Left kidney (tissue), 2 donors: ENCODE data around the gene FMN1. TPM values are rescaled to one million over a fixed set of nuclear protein-coding genes. Genes with fewer than 3 reads are reported as not detected.

ENCODE experiments used
- DNase-seq: peaks from one replicate; pipeline ENCODE4 v3.0.0-alpha.2; 2013
- polyA plus RNA-seq: library from polyadenylated mRNA; unstranded; fragments of 120-200 nt; gene quantifications from one replicate; pipeline ENCODE4 v1.2.1, GENCODE V29; 2013; ENCODE audit not compliant: insufficient read length

FMN1 gene
- polyA plus RNA-seq, 1 donor = 23.1 TPM

DNA sequence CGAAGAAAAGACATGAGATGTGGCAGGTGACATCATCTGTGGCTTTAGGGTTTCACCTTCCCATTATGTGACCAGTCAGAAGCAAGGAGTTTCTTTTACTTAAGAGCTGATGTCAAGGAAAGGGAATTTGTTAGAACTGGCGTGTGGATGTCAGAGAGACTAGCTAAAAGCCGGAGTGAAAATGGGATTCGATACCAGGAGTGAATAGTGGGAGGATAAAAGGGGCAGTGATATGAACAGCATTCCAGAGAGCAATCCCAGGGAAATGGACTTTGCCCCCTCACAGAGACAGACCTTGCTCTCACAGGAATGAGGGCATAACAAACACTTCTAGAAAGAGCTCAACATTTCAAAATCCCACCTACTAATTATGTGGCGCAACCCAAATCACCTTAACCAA lies 5.9 kb upstream of the FMN1 start:
- no peak for DNase-seq

DNA sequence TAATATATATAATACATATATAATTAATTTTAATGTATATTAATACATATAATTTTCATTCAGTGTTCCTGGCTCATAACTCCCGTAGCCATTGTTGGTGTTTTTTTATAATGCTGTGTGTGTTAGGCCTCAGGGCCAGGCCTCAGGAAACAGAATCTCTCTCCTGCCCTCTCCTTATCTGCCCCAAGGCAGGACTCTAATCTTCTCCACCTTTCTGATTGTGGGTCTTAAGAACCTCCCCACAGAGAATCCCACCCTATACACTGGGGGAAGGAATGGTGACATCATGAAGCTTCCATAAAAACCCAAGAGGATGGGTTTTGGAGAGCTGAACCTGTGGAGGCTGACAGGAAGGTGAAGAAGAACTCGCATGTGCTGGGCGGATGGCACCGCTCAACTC lies 4.0 kb upstream of the FMN1 start:
- DNase-seq = no peak

DNA sequence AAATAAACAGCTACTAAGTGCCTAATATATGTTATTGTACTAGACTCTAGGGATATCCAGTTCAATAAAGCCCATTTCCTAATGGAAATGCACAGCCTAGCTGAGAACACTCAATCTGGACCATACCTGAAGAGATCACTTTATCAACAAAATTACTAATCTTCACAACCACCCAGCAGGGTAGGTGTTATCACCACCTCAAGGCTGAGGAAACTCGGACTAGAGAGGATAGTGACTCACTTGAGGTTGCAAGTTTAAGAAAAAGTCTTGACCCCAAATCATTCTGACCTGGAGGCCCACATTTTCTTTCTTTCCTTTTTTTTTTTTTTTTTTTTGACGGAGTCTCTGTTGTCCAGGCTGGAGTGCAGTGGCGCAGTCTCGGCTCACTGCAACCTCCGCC lies 3.1 kb upstream of the FMN1 start:
- no peak for DNase-seq

DNA sequence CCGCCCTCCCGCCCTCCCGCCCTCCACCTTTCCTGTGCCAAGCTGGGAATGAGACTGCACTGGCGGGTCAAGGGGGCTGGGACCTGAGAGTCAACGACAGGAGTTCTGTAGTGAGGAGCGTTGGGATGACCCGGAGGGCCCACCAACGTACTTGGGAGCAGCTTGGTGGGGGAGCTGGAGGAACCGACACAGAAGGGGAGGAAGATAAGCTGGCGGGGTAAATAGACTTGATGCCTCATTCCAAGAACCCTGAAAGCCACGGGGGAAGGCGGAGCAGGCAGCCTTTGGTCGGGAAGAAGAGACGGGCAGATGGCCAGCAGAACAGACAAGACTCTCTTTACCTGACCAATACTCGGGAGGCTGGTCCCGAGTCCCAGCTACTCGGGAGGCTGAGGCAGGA lies 277 bp downstream of the FMN1 start:
- DNase-seq = no peak

DNA sequence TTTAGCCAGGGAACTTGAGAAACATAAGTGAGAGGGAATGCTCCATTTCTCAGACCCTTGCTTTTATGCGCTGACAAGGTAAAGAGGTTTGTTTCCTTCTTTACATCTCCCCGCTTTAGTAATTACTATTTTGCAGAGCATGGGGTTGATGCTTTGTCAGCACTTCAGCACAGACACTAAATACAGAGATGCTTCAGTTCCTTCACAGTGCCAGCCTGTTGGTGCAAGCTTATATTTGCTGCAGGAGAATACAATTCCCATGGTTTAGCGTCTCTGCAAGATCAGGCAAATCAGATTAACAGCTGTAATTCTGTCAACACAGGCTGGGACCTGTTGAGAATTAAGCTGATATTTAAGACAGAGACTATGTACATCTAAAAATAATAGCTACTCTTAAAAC lies 2.9 kb downstream of the FMN1 start:
- DNase-seq = no peak

DNA sequence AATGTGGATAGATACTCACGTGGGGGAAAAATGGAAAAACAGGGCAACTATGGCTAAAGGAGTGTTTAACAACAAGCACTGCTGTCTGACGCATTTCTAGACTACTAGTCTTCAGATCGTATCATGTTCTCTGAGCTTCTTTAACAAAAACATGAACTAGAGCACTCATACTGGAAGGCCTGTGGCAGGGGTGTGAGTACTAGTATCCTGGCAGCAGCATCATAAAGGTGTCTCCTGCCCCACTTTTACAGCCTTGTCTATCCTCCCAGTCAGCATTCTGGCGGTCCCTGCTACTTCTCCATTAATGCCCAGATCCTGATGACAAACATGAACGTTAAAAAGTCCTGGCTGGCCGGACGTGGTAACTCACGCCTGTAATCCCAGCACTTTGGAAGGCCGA lies 4.0 kb downstream of the FMN1 start:
- no peak for DNase-seq

DNA sequence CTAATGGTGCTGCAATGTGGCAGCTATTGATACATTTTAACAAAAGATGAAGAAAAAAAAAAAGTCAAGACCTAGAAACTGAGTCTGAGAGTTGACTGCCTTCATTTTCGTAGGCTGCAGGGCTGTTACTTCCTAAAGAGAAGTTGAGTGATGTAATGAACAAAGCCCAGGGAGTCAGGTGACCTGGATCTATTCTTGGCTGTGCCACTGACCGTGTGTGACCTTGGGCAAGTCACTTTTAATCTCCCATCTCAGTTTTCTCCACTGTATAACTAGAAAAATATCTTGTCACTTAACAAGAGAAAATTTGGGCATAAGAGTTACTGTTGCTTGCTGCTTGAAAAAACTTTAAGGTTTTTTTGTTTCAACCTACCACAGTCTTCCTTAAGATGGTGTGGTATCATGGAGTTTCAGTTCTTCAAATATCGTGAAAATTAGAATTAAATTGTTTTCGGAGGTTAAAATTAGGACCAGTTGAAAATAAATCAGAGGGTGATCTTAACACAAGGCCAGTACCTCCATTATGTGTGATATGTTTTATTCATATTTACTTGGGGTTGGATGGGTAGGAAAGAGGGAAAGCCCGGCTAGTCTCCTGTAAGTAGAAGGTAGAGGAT lies 5.8 kb downstream of the FMN1 start:
- no peak for DNase-seq

DNA sequence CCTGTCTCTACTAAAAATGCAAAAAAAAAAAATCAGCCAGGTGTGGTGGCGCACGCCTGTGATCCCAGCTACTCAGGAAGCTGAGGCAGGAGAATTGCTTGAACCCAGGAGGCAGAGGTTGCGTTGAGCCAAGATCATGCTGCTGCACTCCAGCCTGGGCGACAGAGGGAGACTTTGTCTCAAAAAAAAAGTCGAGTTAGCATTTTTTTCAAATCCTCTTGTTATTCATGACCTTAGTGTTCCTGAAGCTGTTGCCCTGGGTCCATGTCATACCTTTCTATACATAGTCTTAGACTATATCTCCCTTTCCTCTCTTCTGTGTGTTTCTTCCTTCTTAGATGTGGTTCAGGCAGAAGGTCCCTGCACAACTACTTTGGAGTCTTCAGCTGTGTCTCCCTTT lies 6.4 kb downstream of the FMN1 start:
- no peak for DNase-seq

DNA sequence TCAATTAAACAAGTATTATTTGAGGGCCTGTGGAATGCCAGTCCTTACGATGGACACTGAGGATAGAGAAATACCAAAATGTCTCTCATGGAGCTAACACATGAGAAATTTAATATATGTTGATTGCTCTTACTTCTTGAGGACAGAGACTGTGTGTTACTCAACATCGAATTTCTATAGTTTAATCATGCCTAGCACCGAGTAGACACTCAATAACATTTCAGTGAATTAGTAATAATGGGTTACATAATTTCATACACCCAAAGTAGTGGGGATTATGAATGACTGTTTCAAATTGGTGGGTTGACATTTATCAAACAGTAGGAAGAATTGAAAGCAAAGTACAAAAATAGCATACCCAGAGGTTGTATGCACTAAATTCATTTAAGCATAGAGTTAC lies 11.2 kb downstream of the FMN1 start:
- DNase-seq = no peak

DNA sequence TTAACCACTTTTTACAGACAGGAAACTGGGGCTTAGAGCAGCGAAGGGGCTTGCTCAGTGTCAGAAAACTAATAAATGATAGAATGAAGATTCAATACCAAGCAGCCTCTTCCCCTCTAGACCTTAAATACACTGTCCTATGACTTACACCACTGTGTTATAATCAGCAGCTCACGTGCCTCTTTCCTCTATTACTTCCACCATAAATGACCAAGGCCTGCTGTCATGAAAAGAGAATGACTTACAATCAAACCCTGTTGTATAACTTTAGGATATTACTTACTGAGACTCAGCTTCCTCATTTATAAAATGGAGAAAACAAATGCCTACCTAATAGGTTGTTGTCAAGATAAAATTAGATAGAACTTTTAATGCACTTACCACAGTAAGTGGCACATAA lies 11.6 kb downstream of the FMN1 start:
- no peak for DNase-seq

DNA sequence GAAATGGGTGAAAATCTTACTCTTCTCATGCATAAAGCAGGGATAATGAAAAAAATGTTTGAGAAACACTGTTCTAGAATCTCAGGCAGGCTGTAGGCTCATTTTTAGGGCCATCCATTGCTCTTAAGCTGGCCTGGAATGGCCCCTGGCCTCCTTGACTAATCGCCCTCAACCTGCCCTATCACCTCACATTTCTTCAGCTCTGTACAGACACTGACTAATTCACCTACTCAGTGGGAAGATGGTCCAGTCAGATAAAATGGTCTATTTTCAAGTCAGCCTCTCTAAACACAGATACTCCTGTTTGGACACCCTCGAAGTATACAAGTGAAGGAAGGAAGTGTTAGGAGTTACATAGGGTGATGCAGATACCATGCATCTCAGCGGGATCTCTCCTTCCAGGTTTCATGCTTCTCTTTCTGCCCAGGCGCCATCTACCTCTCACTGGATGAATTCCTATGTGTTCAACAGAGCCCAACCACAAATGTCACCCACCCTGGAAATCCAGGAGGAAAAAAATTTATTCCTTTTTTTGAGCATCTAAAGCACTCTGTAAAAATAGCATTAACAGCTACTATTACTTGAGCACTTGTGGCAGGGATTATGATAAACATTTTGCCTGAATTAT lies 12.1 kb downstream of the FMN1 start:
- no peak for DNase-seq

DNA sequence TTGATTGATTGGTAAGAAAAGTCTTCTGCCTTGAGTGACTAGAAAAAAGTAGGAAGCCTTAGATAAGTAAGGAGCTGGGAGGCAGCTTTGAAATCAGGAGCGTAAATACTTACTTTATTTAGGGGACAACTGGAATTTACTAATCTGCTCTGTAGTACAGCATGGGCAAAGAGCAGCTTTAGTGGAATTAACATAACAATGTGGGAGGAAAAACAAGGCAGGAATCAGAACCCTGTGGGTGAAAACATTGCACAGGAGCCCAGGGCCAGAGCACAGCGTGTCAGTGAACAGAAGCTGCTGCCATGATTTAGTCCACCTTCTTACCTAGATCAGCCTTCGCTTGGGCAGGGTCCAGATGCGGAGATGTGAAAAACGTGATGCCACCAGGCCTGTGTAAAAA lies 14.6 kb downstream of the FMN1 start:
- DNase-seq = no peak

DNA sequence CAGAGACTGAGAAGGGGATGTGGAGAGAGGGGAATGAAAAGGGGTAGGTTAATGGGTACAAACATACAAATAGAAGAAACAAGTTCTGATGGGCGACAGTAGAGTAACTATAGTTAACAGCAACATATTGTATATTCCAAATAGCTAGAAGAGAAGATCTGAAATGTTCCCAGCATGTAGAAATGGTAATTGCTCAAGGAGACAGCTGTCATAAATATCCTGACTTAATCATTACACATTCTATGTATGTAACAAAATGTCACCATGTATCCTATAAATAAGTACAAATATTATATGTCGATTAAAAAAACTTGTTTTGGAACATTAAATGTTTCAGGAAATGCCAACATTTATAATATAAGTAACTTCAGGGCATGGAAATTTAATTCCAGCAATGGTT lies 23.3 kb downstream of the FMN1 start:
- DNase-seq = no peak

DNA sequence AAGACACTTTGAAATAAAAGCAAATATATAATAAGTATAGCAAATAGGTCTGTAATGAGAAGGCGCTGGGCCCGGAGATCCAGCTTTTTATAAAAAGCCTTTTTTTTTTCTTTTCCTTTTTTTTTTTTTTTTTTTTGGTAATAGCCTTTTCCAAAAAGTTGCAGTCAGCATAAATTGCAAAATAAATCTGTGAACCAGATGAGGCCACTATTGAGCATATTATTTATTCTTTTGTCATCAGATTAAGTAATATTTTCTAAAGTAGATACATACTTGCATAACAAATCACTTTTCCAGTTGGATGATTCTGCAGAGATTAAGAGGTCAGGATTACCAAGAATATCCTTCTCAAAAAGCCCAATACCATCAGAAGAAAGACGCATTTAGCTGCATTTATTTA lies 24.9 kb downstream of the FMN1 start:
- no peak for DNase-seq

DNA sequence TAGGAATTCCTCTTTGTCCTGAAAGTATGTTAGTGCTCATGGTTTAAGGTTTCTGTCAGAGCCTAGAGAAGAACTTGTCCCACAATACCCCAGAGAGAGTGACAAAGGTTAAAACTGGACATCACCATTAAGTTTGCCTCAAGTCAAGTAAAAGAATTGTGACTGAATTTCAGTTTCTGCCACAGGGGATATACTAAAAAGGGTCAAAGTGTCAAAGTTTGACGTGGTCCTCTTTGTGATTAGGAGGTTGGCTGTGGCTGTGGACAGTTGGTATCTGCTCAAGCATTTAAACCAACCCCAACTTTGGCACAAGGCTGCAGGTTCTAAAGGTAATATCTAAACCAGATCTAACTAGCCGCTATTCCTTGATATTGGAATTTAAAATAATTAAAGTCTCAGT lies 26.1 kb downstream of the FMN1 start:
- DNase-seq = no peak

DNA sequence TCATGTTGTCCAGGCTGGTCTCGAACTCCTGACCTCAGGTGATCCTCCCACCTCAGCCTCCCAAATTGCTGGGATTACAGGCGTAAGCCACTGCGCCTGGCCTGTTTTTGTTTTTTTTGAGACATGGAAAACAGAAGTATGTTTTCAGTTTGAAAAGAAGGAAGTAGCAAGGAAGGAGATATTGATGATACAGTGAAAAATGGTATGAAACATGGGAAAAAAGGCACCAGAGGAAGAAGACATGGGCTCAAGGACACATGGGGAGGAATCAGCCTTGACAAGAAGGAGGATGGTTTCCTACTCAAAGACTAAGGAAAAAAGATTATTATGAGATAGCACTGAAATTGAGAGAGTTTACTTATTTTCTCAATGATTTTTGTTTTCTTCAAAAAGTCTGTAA lies 30.7 kb downstream of the FMN1 start:
- DNase-seq = no peak

DNA sequence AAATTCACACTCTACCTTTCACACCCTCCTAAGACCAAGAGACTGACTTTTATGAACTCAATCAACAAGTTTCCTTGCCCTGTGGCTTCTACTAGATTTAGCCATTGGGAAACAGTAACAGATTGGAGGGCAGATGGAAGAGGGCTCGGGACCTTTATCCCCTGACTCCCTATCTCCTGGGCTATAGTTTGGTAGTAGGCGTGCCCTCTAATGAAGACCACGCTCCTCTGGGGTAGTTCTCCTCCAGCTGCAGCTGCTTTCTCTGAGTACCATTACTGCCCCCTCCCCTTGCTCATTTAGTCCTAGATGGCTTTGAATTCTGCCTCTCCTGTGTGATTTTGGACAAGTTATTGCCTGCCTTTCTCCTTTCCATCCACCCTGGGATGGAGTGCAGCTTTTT lies 33.3 kb downstream of the FMN1 start:
- no peak for DNase-seq

DNA sequence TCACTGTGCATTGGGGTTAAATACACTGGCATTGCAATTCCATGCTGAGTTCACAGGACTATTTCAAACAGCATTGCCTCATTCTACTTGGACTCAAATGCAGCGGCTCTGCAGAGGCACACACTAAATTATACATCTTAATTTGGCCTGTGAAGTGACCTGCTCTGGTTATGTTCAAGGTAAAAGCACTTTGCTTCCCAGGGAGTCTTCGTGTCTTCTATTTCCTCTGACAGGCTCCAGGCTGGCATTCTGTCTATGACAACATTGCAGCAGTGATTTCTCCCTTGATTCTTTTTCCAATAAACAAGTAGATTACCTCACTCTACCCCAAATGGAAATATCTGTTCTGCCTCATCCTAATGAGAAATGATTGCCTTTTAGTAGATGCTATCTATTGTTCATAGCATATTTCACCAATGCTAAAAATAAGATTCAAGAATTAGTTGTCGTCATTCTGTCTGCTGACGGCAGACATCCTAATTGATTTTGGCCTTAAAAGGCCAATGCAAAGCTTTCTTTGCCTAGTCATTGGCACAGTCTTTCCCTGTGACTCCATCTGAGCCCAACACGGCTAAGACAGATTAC lies 33.8 kb downstream of the FMN1 start:
- no peak for DNase-seq

DNA sequence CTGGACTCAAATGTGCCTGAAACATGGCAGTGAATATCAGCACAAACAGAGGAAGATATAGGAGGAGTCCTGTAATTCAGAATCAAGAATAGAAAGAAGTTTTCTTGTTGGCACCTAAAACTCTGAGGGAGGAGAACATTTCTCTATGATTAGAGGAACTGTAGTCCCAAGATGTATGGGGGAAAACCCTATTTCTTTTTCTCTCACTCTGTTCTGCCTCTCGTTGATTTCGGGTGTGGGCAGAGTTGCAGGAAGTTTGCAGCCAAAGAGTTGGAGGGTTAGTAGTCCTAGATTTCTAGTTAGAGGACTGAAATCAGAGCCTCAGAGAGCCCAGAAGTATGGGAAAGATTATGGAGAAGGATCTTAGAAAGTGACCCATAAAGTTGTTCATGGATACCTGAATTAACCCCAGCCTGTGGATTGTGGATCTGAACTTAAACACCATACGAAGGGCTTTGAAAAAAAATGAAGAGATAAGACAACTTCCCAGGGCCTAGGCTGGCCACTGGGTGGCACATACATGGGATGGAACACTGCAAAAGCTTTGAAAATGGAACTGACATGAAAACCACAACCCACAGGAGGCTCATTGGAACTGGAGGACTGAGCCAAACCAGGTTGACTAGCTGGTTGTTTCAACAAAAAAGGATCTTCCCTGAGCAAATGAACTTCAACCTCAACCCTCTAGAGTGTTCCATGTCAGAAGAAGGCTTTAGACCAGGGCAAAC lies 34.6 kb downstream of the FMN1 start:
- DNase-seq = no peak

DNA sequence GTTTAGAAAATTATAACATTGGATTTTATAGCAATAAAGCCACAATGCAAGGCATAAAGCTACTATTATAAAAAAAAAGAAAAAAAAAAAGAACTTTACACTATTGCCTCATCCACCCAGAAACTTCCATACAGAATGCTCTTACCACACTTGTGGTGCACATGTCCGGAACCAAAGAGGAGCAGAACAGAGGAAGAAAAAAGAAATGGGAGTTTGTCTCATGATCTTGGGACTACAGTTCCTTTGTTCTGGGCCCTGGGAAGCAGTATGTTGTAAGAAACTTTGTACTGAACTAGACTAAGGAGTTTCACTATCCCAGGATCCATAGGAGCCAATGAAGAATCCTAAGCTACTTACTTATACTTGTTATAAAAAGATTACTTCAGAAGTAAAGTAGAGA lies 36.1 kb downstream of the FMN1 start:
- DNase-seq = no peak

DNA sequence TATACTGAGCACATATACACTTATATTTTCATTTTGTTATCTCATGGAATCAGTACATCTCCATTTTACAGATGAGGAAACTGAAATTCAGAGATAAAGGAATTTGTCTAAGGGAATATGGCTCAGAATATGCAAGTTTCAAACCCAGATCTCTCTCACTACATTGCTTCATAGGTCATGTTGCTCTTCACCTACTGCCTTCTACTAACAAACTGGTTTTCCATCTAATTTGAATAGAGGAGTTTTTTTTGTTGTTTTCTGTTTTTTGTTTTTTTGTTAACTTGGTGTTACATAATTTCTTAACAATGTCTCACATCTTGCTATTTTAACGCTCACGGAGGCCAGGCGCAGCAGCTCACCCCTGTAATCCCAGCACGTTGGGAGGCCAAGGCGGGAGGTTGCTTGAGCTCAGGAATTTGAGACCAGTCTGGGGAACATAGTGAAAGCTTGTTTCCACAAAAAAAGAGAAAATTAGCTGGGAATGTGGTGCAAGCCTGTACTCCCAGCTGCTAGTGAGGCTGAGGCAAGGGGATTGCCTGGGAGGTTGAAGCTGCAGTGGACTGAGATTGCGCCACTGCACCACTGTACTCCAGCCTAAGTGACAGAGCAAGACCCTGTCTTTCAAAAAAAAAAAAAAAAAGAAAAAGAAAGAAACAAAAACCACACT lies 37.0 kb downstream of the FMN1 start:
- DNase-seq = no peak

DNA sequence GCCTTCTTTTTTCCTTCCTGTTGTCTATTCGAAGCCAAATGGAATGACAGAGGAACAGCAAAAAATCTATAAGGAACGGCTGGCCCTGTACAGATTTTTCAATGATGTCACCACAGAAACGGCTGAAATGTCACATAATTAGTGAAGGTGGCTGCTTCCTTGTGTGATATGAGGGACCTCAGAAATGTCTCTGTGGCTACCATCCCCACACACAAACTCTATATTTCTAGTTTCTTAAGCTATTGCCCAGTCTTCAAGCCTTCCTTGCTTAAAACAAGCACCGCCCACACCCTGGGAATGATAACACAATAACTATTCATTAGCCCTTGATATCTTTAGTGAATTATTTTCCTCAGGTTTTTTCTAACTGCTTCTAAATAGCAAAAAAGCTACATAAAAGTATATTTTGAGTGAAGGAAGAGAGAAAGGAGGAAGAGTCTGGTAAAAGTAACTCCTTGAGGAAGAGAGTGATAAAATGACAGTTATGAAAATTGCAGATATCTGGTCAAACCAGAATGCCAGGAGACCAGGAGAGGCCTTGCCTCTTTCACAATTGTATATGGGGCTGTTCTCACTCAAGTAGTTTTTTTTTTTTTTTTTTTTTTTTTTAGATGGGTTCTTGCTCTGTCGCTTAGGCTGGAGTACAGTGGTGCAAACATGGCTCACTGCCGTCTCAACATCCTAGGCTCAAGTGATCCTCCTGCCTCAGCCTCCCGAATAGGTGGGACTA lies 38.7 kb downstream of the FMN1 start:
- no peak for DNase-seq
